ENCODE data around the gene NSDHL.
"Not testable (repeated sequence)": the region's sequence is repeated elsewhere in the genome, so short reads cannot be mapped to it uniquely, and the experiment has no call there.

The NSDHL gene

GRCh38 chrX:152832520-152832919, 1.7 kb downstream of the NSDHL start:
- no peaks in the 10 kb centered on the region for H3K9me3 ChIP-seq (ENCODE audit: insufficient read depth, low read depth, low read length)
- H3K79me2 ChIP-seq (ENCODE audit: control insufficient read depth, insufficient read depth, low read length, poor library complexity): peaks cover 6% of the 10 kb centered on the region
- peaks cover 3 to 4% of the 10 kb centered on the region in 2 experiments for H3K4me1 ChIP-seq (ENCODE audit: control insufficient read depth in 1 of 2, insufficient read depth in 2 of 2, low read length in 2 of 2)
- no CpG with 5 or more reads among the region's 5 CpGs for WGBS (ENCODE audit: extremely low coverage, insufficient coverage, insufficient read length)
- H3K4me3 ChIP-seq (ENCODE audit: low read depth, low read length): no peak overlapping the region
- H3K27ac ChIP-seq (ENCODE audit: low read depth, low read length): no peak overlapping the region
- H4K12ac ChIP-seq (ENCODE audit: low read depth, low read length): no peak overlapping the region
- H3K23ac ChIP-seq (ENCODE audit: low read length): no peak overlapping the region
- no peak overlapping the region for H2AK5ac ChIP-seq (ENCODE audit: low read length)
- H3K18ac ChIP-seq (ENCODE audit: low read length): no peak overlapping the region
- no peak for DNase-seq
- peaks cover 9 to 25% of the 10 kb centered on the region in 2 experiments for H3K36me3 ChIP-seq (ENCODE audit: control insufficient read depth in 1 of 2, insufficient read depth in 2 of 2, low read length in 2 of 2)
- no peaks in the 10 kb centered on the region for H3K27me3 ChIP-seq (ENCODE audit: insufficient read depth, low read length)
- peak overlapping the region; percentile 66 for H3K4me2 ChIP-seq (ENCODE audit: low read length)
- no peak overlapping the region for H2BK5ac ChIP-seq (ENCODE audit: low read depth, low read length, poor library complexity)
- H3K14ac ChIP-seq (ENCODE audit: low read length): no peak overlapping the region
- peak overlapping the region; percentile 43 for H3K4ac ChIP-seq (ENCODE audit: low read depth, low read length)
- no peak overlapping the region for H2AFZ ChIP-seq (ENCODE audit: insufficient read depth, low read length, poor library complexity)
- H4K8ac ChIP-seq (ENCODE audit: low read depth, low read length): no peak overlapping the region
- H2BK120ac ChIP-seq (ENCODE audit: insufficient read depth, low read length, poor library complexity): no peak overlapping the region
- no peak overlapping the region for H3K9ac ChIP-seq (ENCODE audit: low read length)
- H2BK12ac ChIP-seq (ENCODE audit: low read length): no peak overlapping the region
- peaks cover 5% of the 10 kb centered on the region for H3K79me1 ChIP-seq (ENCODE audit: low read length)
- H4K91ac ChIP-seq (ENCODE audit: low read depth, low read length): no peak overlapping the region

GRCh38 chrX:152833378-152833777, 2.5 kb downstream of the NSDHL start:
- Histone ChIP-seq H2AFZ (ENCODE audit: insufficient read depth, low read length, poor library complexity) (no peak overlapping the region), H3K27me3 (ENCODE audit: insufficient read depth, low read length) (no peaks in the 10 kb centered on the region), H3K9ac (ENCODE audit: low read length) (no peak overlapping the region), H3K14ac (ENCODE audit: low read length) (no peak overlapping the region), H4K12ac (ENCODE audit: low read depth, low read length) (no peak overlapping the region), H3K27ac (ENCODE audit: low read depth, low read length) (no peak overlapping the region), H3K18ac (ENCODE audit: low read length) (no peak overlapping the region), H3K4me2 (ENCODE audit: low read length) (no peak overlapping the region), H3K4me1 (ENCODE audit: control insufficient read depth in 1 of 2, insufficient read depth in 2 of 2, low read length in 2 of 2) (peaks cover 3 to 4% of the 10 kb centered on the region in 2 experiments), H4K8ac (ENCODE audit: low read depth, low read length) (no peak overlapping the region), H3K79me1 (ENCODE audit: low read length) (peaks cover 5% of the 10 kb centered on the region), H3K4me3 (ENCODE audit: low read depth, low read length) (no peak overlapping the region), H3K23ac (ENCODE audit: low read length) (no peak overlapping the region), H4K91ac (ENCODE audit: low read depth, low read length) (no peak overlapping the region), H3K9me3 (ENCODE audit: insufficient read depth, low read depth, low read length) (no peaks in the 10 kb centered on the region), H3K79me2 (ENCODE audit: control insufficient read depth, insufficient read depth, low read length, poor library complexity) (peaks cover 6% of the 10 kb centered on the region), H3K4ac (ENCODE audit: low read depth, low read length) (peak overlapping the region; percentile 46), H2BK120ac (ENCODE audit: insufficient read depth, low read length, poor library complexity) (no peak overlapping the region), H2BK5ac (ENCODE audit: low read depth, low read length, poor library complexity) (no peak overlapping the region), H2BK12ac (ENCODE audit: low read length) (no peak overlapping the region), H2AK5ac (ENCODE audit: low read length) (no peak overlapping the region), H3K36me3 (ENCODE audit: control insufficient read depth in 1 of 2, insufficient read depth in 2 of 2, low read length in 2 of 2) (peaks cover 9 to 24% of the 10 kb centered on the region in 2 experiments)
- DNase-seq: no peak
- no CpG with 5 or more reads among the region's 4 CpGs for WGBS (ENCODE audit: extremely low coverage, insufficient coverage, insufficient read length)

GRCh38 chrX:152835470-152835869, 4.6 kb downstream of the NSDHL start:
- not testable (repeated sequence) for H3K4me3 ChIP-seq (ENCODE audit: low read depth, low read length); H3K18ac ChIP-seq (ENCODE audit: low read length); H3K23ac ChIP-seq (ENCODE audit: low read length); H2BK12ac ChIP-seq (ENCODE audit: low read length); H4K91ac ChIP-seq (ENCODE audit: low read depth, low read length); H3K79me1 ChIP-seq (ENCODE audit: low read length); H3K4me2 ChIP-seq (ENCODE audit: low read length); DNase-seq; H3K4me1 ChIP-seq (ENCODE audit: control insufficient read depth in 1 of 2, insufficient read depth in 2 of 2, low read length in 2 of 2); H2BK5ac ChIP-seq (ENCODE audit: low read depth, low read length, poor library complexity); H3K14ac ChIP-seq (ENCODE audit: low read length); H3K27me3 ChIP-seq (ENCODE audit: insufficient read depth, low read length); H3K9ac ChIP-seq (ENCODE audit: low read length); H3K9me3 ChIP-seq (ENCODE audit: insufficient read depth, low read depth, low read length); H3K4ac ChIP-seq (ENCODE audit: low read depth, low read length); H2AFZ ChIP-seq (ENCODE audit: insufficient read depth, low read length, poor library complexity); H2BK120ac ChIP-seq (ENCODE audit: insufficient read depth, low read length, poor library complexity); H4K8ac ChIP-seq (ENCODE audit: low read depth, low read length); H4K12ac ChIP-seq (ENCODE audit: low read depth, low read length); H2AK5ac ChIP-seq (ENCODE audit: low read length); H3K79me2 ChIP-seq (ENCODE audit: control insufficient read depth, insufficient read depth, low read length, poor library complexity); H3K27ac ChIP-seq (ENCODE audit: low read depth, low read length)
- H3K36me3 ChIP-seq (ENCODE audit: control insufficient read depth in 1 of 2, insufficient read depth in 2 of 2, low read length in 2 of 2): peaks cover 10 to 19% of the 10 kb centered on the region in 2 experiments
- WGBS (ENCODE audit: extremely low coverage, insufficient coverage, insufficient read length): no CpG with 5 or more reads among the region's 1 CpG

GRCh38 chrX:152842772-152843338, 12.0 kb downstream of the NSDHL start:
- H2AFZ ChIP-seq (ENCODE audit: insufficient read depth, low read length, poor library complexity): no peak overlapping the region
- H3K14ac ChIP-seq (ENCODE audit: low read length): no peak overlapping the region
- no peak overlapping the region for H3K18ac ChIP-seq (ENCODE audit: low read length)
- H2BK5ac ChIP-seq (ENCODE audit: low read depth, low read length, poor library complexity): no peak overlapping the region
- H3K23ac ChIP-seq (ENCODE audit: low read length): no peak overlapping the region
- no peaks in the 10 kb centered on the region for H3K9me3 ChIP-seq (ENCODE audit: insufficient read depth, low read depth, low read length)
- no peak overlapping the region for H2AK5ac ChIP-seq (ENCODE audit: low read length)
- no peaks in the 10 kb centered on the region for H3K27me3 ChIP-seq (ENCODE audit: insufficient read depth, low read length)
- H2BK120ac ChIP-seq (ENCODE audit: insufficient read depth, low read length, poor library complexity): no peak overlapping the region
- no peak overlapping the region for H3K27ac ChIP-seq (ENCODE audit: low read depth, low read length)
- H3K79me1 ChIP-seq (ENCODE audit: low read length): no peaks in the 10 kb centered on the region
- H3K79me2 ChIP-seq (ENCODE audit: control insufficient read depth, insufficient read depth, low read length, poor library complexity): peaks cover 1% of the 10 kb centered on the region
- H3K4me1 ChIP-seq (ENCODE audit: control insufficient read depth in 1 of 2, insufficient read depth in 2 of 2, low read length in 2 of 2): no peaks in the 10 kb centered on the region
- no peak overlapping the region for H2BK12ac ChIP-seq (ENCODE audit: low read length)
- H4K91ac ChIP-seq (ENCODE audit: low read depth, low read length): no peak overlapping the region
- no peak overlapping the region for H3K9ac ChIP-seq (ENCODE audit: low read length)
- H3K4me2 ChIP-seq (ENCODE audit: low read length): no peak overlapping the region
- H3K4ac ChIP-seq (ENCODE audit: low read depth, low read length): no peak overlapping the region
- H4K8ac ChIP-seq (ENCODE audit: low read depth, low read length): no peak overlapping the region
- no peak for DNase-seq
- WGBS (ENCODE audit: extremely low coverage, insufficient coverage, insufficient read length): no CpG with 5 or more reads among the region's 10 CpGs
- no peak overlapping the region for H4K12ac ChIP-seq (ENCODE audit: low read depth, low read length)
- H3K4me3 ChIP-seq (ENCODE audit: low read depth, low read length): no peak overlapping the region
- H3K36me3 ChIP-seq (ENCODE audit: control insufficient read depth in 1 of 2, insufficient read depth in 2 of 2, low read length in 2 of 2): peaks cover 13 to 18% of the 10 kb centered on the region in 2 experiments
